ENCODE results near the gene PPP1R1C. TPM values are rescaled to one million over a fixed set of nuclear protein-coding genes. Genes with fewer than 3 reads are reported as not detected.

PPP1R1C gene
- total RNA-seq, 2 experiments from 2014 or later, result not detected

DNA sequence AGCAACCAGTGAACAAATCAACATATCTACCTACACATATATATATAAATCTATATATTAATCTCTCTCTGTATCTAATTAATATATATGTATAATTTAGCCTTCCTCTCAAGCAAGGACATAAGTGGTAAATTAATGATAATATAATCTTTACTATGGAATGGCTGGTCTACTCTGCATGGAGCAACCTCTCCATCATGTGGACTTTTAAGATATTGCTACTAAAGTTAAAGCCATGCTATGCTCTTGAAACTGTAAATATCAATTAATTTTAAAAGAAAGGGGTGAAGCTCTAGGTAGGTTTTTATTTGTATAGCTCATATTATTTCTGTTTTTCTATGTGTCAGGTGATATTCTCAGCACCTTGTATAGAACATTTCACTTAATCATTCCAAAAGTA, 147.0 kb downstream of the PPP1R1C start:
- ChIA-PET POLR2A (interaction anchor here (0.9 kb wide), 1 partner anchor 10 kb away, joined by 3 read pairs; no protein-coding TSS in a partner anchor), CTCF (ENCODE audit: unreplicated experiment) (no interaction called here)
- Histone ChIP-seq H3K27ac (ENCODE audit: low read depth, low read length, poor library complexity, severe bottlenecking) (no peak overlapping the region), H3K9me3 (ENCODE audit: low read length) (no peaks in the 10 kb centered on the region), H4K20me1 (ENCODE audit: insufficient read depth, low read length) (no peaks in the 10 kb centered on the region), H3K4me3 (ENCODE audit: low read depth, low read length, poor library complexity, severe bottlenecking) (no peak overlapping the region), H3K79me2 (ENCODE audit: insufficient read depth, low read depth, low read length) (no peaks in the 10 kb centered on the region), H2AFZ (ENCODE audit: low read length) (no peak overlapping the region), H3K4me1 (ENCODE audit: insufficient read depth, low read length, poor library complexity, severe bottlenecking) (no peaks in the 10 kb centered on the region), H3K36me3 (ENCODE audit: insufficient read depth, low read length) (no peaks in the 10 kb centered on the region), H3K9me2 (ENCODE audit: insufficient read depth, low read length) (no peaks in the 10 kb centered on the region), H3K4me2 (ENCODE audit: low read length) (no peak overlapping the region)
- BruUV-seq (replicated peaks), result no TSS peak
- DNase-seq (ENCODE audit: low spot score), result no peak
- intact Hi-C loops (cut with micrococcal nuclease; ENCODE audit: unreplicated experiment), result no loop called here
- TF ChIP-seq, protein P1, sequence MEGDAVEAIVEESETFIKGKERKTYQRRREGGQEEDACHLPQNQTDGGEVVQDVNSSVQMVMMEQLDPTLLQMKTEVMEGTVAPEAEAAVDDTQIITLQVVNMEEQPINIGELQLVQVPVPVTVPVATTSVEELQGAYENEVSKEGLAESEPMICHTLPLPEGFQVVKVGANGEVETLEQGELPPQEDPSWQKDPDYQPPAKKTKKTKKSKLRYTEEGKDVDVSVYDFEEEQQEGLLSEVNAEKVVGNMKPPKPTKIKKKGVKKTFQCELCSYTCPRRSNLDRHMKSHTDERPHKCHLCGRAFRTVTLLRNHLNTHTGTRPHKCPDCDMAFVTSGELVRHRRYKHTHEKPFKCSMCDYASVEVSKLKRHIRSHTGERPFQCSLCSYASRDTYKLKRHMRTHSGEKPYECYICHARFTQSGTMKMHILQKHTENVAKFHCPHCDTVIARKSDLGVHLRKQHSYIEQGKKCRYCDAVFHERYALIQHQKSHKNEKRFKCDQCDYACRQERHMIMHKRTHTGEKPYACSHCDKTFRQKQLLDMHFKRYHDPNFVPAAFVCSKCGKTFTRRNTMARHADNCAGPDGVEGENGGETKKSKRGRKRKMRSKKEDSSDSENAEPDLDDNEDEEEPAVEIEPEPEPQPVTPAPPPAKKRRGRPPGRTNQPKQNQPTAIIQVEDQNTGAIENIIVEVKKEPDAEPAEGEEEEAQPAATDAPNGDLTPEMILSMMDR (conservative IDR thresholded peaks at IDR 0.05; ENCODE audit: low read length), result no peak
- TF ChIP-seq EZH2phosphoT487 (IDR thresholded peaks at IDR 0.05; ENCODE audit: borderline replicate concordance, low read depth, low read length), result no peak

DNA sequence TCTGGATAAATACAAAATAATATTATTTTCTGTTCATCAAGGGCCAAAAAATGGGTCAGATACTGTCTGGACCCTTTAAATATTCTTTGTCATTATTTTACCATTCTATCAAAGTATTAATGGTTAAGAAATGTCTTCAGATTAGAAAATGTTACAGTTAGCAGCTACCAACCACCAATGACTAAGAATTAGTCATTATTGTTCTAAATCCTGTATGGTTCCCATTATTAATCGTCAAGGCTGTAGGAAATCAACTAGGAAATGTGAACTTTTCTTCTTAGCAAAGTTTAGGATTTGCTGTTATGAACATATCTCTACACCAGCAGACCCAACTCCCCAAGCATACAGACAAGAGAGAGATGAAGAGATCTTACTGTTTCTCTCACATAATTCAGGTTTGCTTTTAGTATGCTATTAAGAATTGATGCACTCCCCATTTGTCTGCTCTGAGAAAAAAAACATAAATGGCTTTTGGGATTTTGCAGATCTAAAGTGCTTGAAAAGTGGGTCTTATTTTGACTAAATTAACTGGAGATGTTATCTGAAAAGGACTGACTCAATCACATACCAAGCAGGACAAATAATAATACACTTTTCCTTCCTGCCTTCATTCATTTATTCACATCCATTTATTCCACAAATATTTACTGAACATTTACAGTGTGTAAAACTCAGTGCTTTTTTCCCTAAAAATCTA, 147.7 kb downstream of the PPP1R1C start:
- Histone ChIP-seq H2AFZ (ENCODE audit: low read length) (no peak overlapping the region), H3K9me3 (ENCODE audit: low read length) (no peaks in the 10 kb centered on the region), H3K4me2 (ENCODE audit: low read length) (no peak overlapping the region), H3K4me1 (ENCODE audit: insufficient read depth, low read length, poor library complexity, severe bottlenecking) (no peaks in the 10 kb centered on the region), H3K79me2 (ENCODE audit: insufficient read depth, low read depth, low read length) (no peaks in the 10 kb centered on the region), H3K4me3 (ENCODE audit: low read depth, low read length, poor library complexity, severe bottlenecking) (no peak overlapping the region), H3K27ac (ENCODE audit: low read depth, low read length, poor library complexity, severe bottlenecking) (no peak overlapping the region), H3K36me3 (ENCODE audit: insufficient read depth, low read length) (no peaks in the 10 kb centered on the region), H3K9me2 (ENCODE audit: insufficient read depth, low read length) (no peaks in the 10 kb centered on the region), H4K20me1 (ENCODE audit: insufficient read depth, low read length) (no peaks in the 10 kb centered on the region)
- CTCF ChIA-PET (ENCODE audit: unreplicated experiment), result no interaction called here
- intact Hi-C loops (cut with micrococcal nuclease; ENCODE audit: unreplicated experiment), result no loop called here
- POLR2A ChIA-PET, result interaction anchor here (0.9 kb wide), 1 partner anchor 10 kb away, joined by 3 read pairs; no protein-coding TSS in a partner anchor
- no peak for DNase-seq (ENCODE audit: low spot score)
- BruUV-seq (replicated peaks), result no TSS peak
- TF ChIP-seq EZH2phosphoT487 (IDR thresholded peaks at IDR 0.05; ENCODE audit: borderline replicate concordance, low read depth, low read length), result no peak
- TF ChIP-seq, protein P1 (conservative IDR thresholded peaks at IDR 0.05; ENCODE audit: low read length), result no peak

DNA sequence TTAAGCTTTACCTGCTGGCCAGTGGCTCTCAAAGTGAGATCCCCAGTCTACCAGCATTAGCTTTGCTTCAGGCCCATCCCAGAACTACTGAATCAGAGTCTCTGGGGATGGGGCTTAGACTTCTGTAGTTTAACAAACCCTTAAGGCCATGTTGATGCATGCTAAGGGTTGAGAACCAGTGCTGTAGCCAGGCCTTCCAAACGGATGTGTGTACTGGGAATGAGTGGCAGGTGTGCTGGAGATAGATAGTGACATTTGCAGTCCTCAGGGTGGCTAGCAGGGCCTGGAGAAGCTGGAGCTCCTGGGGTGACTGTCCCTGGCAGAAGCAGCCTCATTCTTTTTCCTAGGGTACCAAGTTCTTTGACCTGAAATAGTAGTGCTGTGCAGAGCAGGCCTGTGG, 148.5 kb downstream of the PPP1R1C start:
- H2AFZ ChIP-seq (ENCODE audit: low read length), result no peak overlapping the region
- no peaks in the 10 kb centered on the region for H3K79me2 ChIP-seq (ENCODE audit: insufficient read depth, low read depth, low read length)
- no peak overlapping the region for H3K27ac ChIP-seq (ENCODE audit: low read depth, low read length, poor library complexity, severe bottlenecking)
- H3K4me1 ChIP-seq (ENCODE audit: insufficient read depth, low read length, poor library complexity, severe bottlenecking), result no peaks in the 10 kb centered on the region
- TF ChIP-seq EZH2phosphoT487 (IDR thresholded peaks at IDR 0.05; ENCODE audit: borderline replicate concordance, low read depth, low read length), result no peak
- TF ChIP-seq, protein P1 (conservative IDR thresholded peaks at IDR 0.05; ENCODE audit: low read length), result no peak
- POLR2A ChIA-PET, result interaction anchor here (0.8 kb wide), 1 partner anchor 16 kb away, joined by 5 read pairs; no protein-coding TSS in a partner anchor
- BruUV-seq (replicated peaks), result no TSS peak
- DNase-seq (ENCODE audit: low spot score), result no peak
- intact Hi-C loops (cut with micrococcal nuclease; ENCODE audit: unreplicated experiment), result no loop called here
- H4K20me1 ChIP-seq (ENCODE audit: insufficient read depth, low read length), result no peaks in the 10 kb centered on the region
- H3K36me3 ChIP-seq (ENCODE audit: insufficient read depth, low read length), result no peaks in the 10 kb centered on the region
- no peak overlapping the region for H3K4me2 ChIP-seq (ENCODE audit: low read length)
- H3K9me2 ChIP-seq (ENCODE audit: insufficient read depth, low read length), result no peaks in the 10 kb centered on the region
- H3K4me3 ChIP-seq (ENCODE audit: low read depth, low read length, poor library complexity, severe bottlenecking), result no peak overlapping the region
- no peaks in the 10 kb centered on the region for H3K9me3 ChIP-seq (ENCODE audit: low read length)
- CTCF ChIA-PET (ENCODE audit: unreplicated experiment), result no interaction called here
